H9 (cell line): ENCODE data around the gene PTPRN2. TPM values are rescaled to one million over a fixed set of nuclear protein-coding genes. Genes with fewer than 3 reads are reported as not detected.

Experiments used
- DNase-seq: peaks from one replicate; pipeline ENCODE4 v3.0.0-alpha.2; 2017
- H2AFZ ChIP-seq: one replicate; pipeline ENCODE4 v1.6.1; 2013; ENCODE audit warnings: mild to moderate bottlenecking, low read length, control low read depth, moderate library complexity
- H2AK5ac ChIP-seq: 2 replicates; pipeline ENCODE4 v1.6.1; 2013; ENCODE audit warnings: low read length, control low read depth, mixed read lengths; ENCODE audit not compliant: insufficient read length
- H2BK120ac ChIP-seq: one replicate; pipeline ENCODE4 v1.6.1; 2013; ENCODE audit warnings: low read depth, mild to moderate bottlenecking, low read length, control low read depth, inconsistent platforms; ENCODE audit not compliant: poor library complexity, severe bottlenecking
- H2BK12ac ChIP-seq: 2 replicates; pipeline ENCODE4 v1.6.1; 2013; ENCODE audit warnings: low read length, control low read depth, mixed read lengths, low read depth; ENCODE audit not compliant: insufficient read length
- H2BK15ac ChIP-seq: 2 replicates; pipeline ENCODE4 v1.6.1; 2013; ENCODE audit warnings: low read depth, low read length, control low read depth
- H2BK20ac ChIP-seq: one replicate; pipeline ENCODE4 v1.6.1; 2013; ENCODE audit warnings: low read depth, mild to moderate bottlenecking, low read length, control low read depth, inconsistent platforms; ENCODE audit not compliant: poor library complexity, severe bottlenecking
- H2BK5ac ChIP-seq: 2 replicates; pipeline ENCODE4 v1.6.1; 2013; ENCODE audit warnings: low read length, control low read depth, mixed read lengths; ENCODE audit not compliant: insufficient read length
- H3K14ac ChIP-seq: 2 replicates; pipeline ENCODE4 v1.6.1; 2013; ENCODE audit warnings: low read length, control low read depth; ENCODE audit not compliant: insufficient read depth
- H3K18ac ChIP-seq: 2 replicates; pipeline ENCODE4 v1.6.1; 2013; ENCODE audit warnings: low read depth, mild to moderate bottlenecking, mixed read lengths, low read length, control low read depth; ENCODE audit not compliant: insufficient read length
- H3K23ac ChIP-seq: 2 replicates; pipeline ENCODE4 v1.6.1; 2013; ENCODE audit warnings: low read length, control low read depth, mixed read lengths, low read depth; ENCODE audit not compliant: insufficient read length
- H3K23me2 ChIP-seq: 2 replicates; pipeline ENCODE4 v1.6.1; 2013; ENCODE audit warnings: low read depth, mild to moderate bottlenecking, mixed read lengths, low read length, control low read depth; ENCODE audit not compliant: insufficient read length, poor library complexity, severe bottlenecking
- H3K27ac ChIP-seq: 2 replicates; pipeline ENCODE4 v1.5.1; 2013; ENCODE audit warnings: low read length, control low read depth, mixed read lengths, low read depth; ENCODE audit not compliant: insufficient read length
- H3K27me3 ChIP-seq: 2 replicates; pipeline ENCODE4 v1.6.1; 2013; ENCODE audit warnings: low read length, control low read depth, inconsistent platforms; ENCODE audit not compliant: insufficient read depth
- H3K4ac ChIP-seq: 2 replicates; pipeline ENCODE4 v1.6.1; 2013; ENCODE audit warnings: low read depth, mild to moderate bottlenecking, control low read depth, inconsistent platforms, low read length, moderate library complexity
- H3K4me1 ChIP-seq: 2 replicates; pipeline ENCODE4 v1.6.1; 2013; ENCODE audit warnings: low read length, control low read depth, inconsistent platforms; ENCODE audit not compliant: insufficient read depth
- H3K4me2 ChIP-seq: 2 replicates; pipeline ENCODE4 v1.6.1; 2013; ENCODE audit warnings: low read length, control low read depth, mixed read lengths; ENCODE audit not compliant: insufficient read length, insufficient read depth
- H3K56ac ChIP-seq: 2 replicates; pipeline ENCODE4 v1.6.1; 2013; ENCODE audit warnings: low read depth, mild to moderate bottlenecking, mixed read lengths, low read length, control low read depth; ENCODE audit not compliant: insufficient read length
- H3K79me1 ChIP-seq: 2 replicates; pipeline ENCODE4 v1.6.1; 2013; ENCODE audit warnings: low read depth, mild to moderate bottlenecking, moderate library complexity, low read length, control low read depth, inconsistent platforms; ENCODE audit not compliant: insufficient read depth, poor library complexity, severe bottlenecking
- H3K79me2 ChIP-seq: 2 replicates; pipeline ENCODE4 v1.6.1; 2013; ENCODE audit warnings: low read length, control low read depth, inconsistent platforms; ENCODE audit not compliant: insufficient read depth
- H3K9ac ChIP-seq: 2 replicates; pipeline ENCODE4 v1.6.1; 2013; ENCODE audit warnings: low read length, control low read depth, mixed read lengths; ENCODE audit not compliant: insufficient read length; ENCODE audit errors: extremely low read depth
- H3K9me3 ChIP-seq: one replicate; pipeline ENCODE4 v1.6.1; 2013; ENCODE audit warnings: low read depth, low read length, inconsistent platforms; ENCODE audit not compliant: control insufficient read depth
- H3T11ph ChIP-seq: one replicate; pipeline ENCODE4 v1.6.1; 2013; ENCODE audit warnings: mild to moderate bottlenecking, low read length, control low read depth, inconsistent platforms
- H4K20me1 ChIP-seq: one replicate; pipeline ENCODE4 v1.6.1; 2013; ENCODE audit not compliant: control insufficient read depth, insufficient read length, insufficient read depth
- H4K5ac ChIP-seq: 2 replicates; pipeline ENCODE4 v1.6.1; 2013; ENCODE audit warnings: low read depth, mild to moderate bottlenecking, mixed read lengths, low read length, control low read depth; ENCODE audit not compliant: insufficient read length
- H4K8ac ChIP-seq: replicated peaks from 2 replicates; pipeline ENCODE4 v1.6.1; 2013; ENCODE audit warnings: low read length, control low read depth, mixed read lengths, low read depth; ENCODE audit not compliant: insufficient read length
- H4K91ac ChIP-seq: 2 replicates; pipeline ENCODE4 v1.6.1; 2013; ENCODE audit warnings: low read depth, mild to moderate bottlenecking, moderate library complexity, mixed read lengths, low read length, control low read depth; ENCODE audit not compliant: insufficient read length
- H3K27ac Mint-ChIP-seq, 3 experiments: 2 replicates in 2 of 3; 3 replicates in 1 of 3; pipeline ENCODE4 v1.8.0; 2020 to 2021; ENCODE audit warnings: mixed read lengths in 3 of 3, mild to moderate bottlenecking in 1 of 3, moderate library complexity in 1 of 3
- H3K27me3 Mint-ChIP-seq: 2 replicates; pipeline ENCODE4 v1.8.0; 2021; ENCODE audit warnings: low read depth, mild to moderate bottlenecking, moderate library complexity, mixed read lengths
- H3K36me3 Mint-ChIP-seq, 3 experiments: 2 replicates in 2 of 3; 3 replicates in 1 of 3; pipeline ENCODE4 v1.8.0; 2020 to 2021; ENCODE audit warnings: low read depth in 3 of 3, mixed read lengths in 3 of 3; ENCODE audit not compliant: insufficient read depth in 1 of 3
- H3K4me1 Mint-ChIP-seq, 2 experiments: 2 replicates each; pipeline ENCODE4 v1.8.0; 2020; ENCODE audit warnings: mixed read lengths in 2 of 2
- H3K4me3 Mint-ChIP-seq, 2 experiments: 2 replicates in 1 of 2; 3 replicates in 1 of 2; pipeline ENCODE4 v1.8.0; 2020 to 2021; ENCODE audit warnings: mild to moderate bottlenecking in 2 of 2, mixed read lengths in 2 of 2, moderate library complexity in 1 of 2
- H3K9me3 Mint-ChIP-seq, 2 experiments: 2 replicates in 1 of 2; 3 replicates in 1 of 2; pipeline ENCODE4 v1.8.0; 2020; ENCODE audit warnings: mild to moderate bottlenecking in 2 of 2, mixed read lengths in 2 of 2, moderate library complexity in 1 of 2
- WGBS: extraction: QIAGEN DNeasy Blood & Tissue Kit; methylation state at CpG from one replicate; pipeline ENCODE4 v1.1.7; 2013; ENCODE audit warnings: missing lambda C conversion rate, low lambda C conversion rate, mixed read lengths; ENCODE audit not compliant: insufficient read length; ENCODE audit errors: extremely low coverage; 5-methylcytosine and 5-hydroxymethylcytosine counted together
- total RNA-seq: library from RNA; stranded (reverse); gene quantifications from 2 replicates; pipeline ENCODE4 v1.2.1, GENCODE V29; 2021
- TF ChIP-seq, protein P1 (sequence below): fragments of 200-600 bp; sonication (generic); conservative IDR thresholded peaks from 3 replicates; pipeline ENCODE4 v1.8.0; 2021; ENCODE audit warnings: antibody characterized with exemption, mild to moderate bottlenecking

The PTPRN2 gene
- total RNA-seq, 1 experiment from 2014 or later: 5.2 TPM

DNA sequence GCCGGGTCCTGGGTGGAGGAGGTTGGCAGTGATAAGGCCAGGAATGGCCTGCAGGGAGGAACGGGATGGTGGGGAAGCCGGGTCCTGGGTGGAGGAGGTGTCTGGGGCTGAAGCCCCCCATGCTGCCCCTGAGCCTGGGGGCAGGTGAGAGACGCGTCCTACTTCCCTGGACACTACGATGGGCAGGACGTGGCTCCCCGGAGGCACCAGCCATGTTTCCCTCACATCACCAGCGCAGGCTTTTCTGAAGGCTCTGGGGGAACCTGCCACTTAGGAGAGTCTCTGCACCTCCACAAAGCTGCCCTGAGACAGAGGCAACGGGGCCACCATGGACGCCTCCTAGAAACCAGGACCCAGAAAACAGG is 926.0 kb downstream of the PTPRN2 start:
- H3K4me1 Mint-ChIP-seq: no peaks in the 10 kb centered on the region
- Histone ChIP-seq H3K79me2 (no peaks in the 10 kb centered on the region), H2BK12ac (no peak overlapping the region), H2BK15ac (no peak overlapping the region), H3K23ac (no peak overlapping the region), H3K9me3 (no peaks in the 10 kb centered on the region), H4K20me1 (no peaks in the 10 kb centered on the region), H3K79me1 (no peaks in the 10 kb centered on the region), H3T11ph (no peak overlapping the region), H3K4me2 (no peak overlapping the region), H3K27ac (no peak overlapping the region), H2BK120ac (no peak overlapping the region), H4K91ac (no peak overlapping the region), H3K4ac (no peak overlapping the region), H3K18ac (no peak overlapping the region), H3K27me3 (no peaks in the 10 kb centered on the region), H3K14ac (no peak overlapping the region), H2BK20ac (no peak overlapping the region), H3K23me2 (peaks cover 2% of the 10 kb centered on the region), H2BK5ac (no peak overlapping the region), H3K56ac (no peak overlapping the region), H4K5ac (no peak overlapping the region), H3K9ac (no peak overlapping the region), H2AFZ (no peak overlapping the region), H3K4me1 (no peaks in the 10 kb centered on the region), H4K8ac (no peak overlapping the region), H2AK5ac (no peak overlapping the region)
- no CpG with 5 or more reads among the region's 11 CpGs for WGBS
- no peak overlapping the region for H3K4me3 Mint-ChIP-seq
- TF ChIP-seq, protein P1, sequence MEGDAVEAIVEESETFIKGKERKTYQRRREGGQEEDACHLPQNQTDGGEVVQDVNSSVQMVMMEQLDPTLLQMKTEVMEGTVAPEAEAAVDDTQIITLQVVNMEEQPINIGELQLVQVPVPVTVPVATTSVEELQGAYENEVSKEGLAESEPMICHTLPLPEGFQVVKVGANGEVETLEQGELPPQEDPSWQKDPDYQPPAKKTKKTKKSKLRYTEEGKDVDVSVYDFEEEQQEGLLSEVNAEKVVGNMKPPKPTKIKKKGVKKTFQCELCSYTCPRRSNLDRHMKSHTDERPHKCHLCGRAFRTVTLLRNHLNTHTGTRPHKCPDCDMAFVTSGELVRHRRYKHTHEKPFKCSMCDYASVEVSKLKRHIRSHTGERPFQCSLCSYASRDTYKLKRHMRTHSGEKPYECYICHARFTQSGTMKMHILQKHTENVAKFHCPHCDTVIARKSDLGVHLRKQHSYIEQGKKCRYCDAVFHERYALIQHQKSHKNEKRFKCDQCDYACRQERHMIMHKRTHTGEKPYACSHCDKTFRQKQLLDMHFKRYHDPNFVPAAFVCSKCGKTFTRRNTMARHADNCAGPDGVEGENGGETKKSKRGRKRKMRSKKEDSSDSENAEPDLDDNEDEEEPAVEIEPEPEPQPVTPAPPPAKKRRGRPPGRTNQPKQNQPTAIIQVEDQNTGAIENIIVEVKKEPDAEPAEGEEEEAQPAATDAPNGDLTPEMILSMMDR: no peak
- no peak for DNase-seq
- H3K27me3 Mint-ChIP-seq: peaks cover 27% of the 10 kb centered on the region
- no peak overlapping the region for H3K27ac Mint-ChIP-seq
- H3K36me3 Mint-ChIP-seq: no peaks in the 10 kb centered on the region; a peak in 1 of 7 replicates
- H3K9me3 Mint-ChIP-seq: no peaks in the 10 kb centered on the region
